HL-60 (cell line): ENCODE data around the gene MMP20.

Experiments used
- DNase-seq, 2 experiments: peaks; one replicate each; pipeline ENCODE4 v3.0.0-alpha.2; 2010 to 2020; ENCODE audit warnings: low read depth in 1 of 2, low spot score in 1 of 2
- H3K27ac ChIP-seq: fragments of 250-450 bp; sonication (Bioruptor Pico); replicated peaks from 2 replicates; pipeline ENCODE4 v1.5.1; 2020; ENCODE audit warnings: mild to moderate bottlenecking, moderate library complexity
- H3K27me3 ChIP-seq: fragments of 250-450 bp; sonication (Bioruptor Pico); 2 replicates; pipeline ENCODE4 v1.5.1; 2021; ENCODE audit warnings: mild to moderate bottlenecking, moderate library complexity; ENCODE audit not compliant: insufficient read depth, poor library complexity, severe bottlenecking
- H3K4me3 ChIP-seq: replicated peaks from 2 replicates; pipeline ENCODE4 v1.5.1; 2011; ENCODE audit warnings: mild to moderate bottlenecking, control low read depth, low read length; ENCODE audit not compliant: insufficient read depth
- CTCF ChIP-seq: IDR thresholded peaks from one replicate; pipeline ENCODE4 v1.5.1; 2011; ENCODE audit warnings: low read length, control low read depth, inconsistent platforms; ENCODE audit not compliant: insufficient read depth
- GABPA ChIP-seq: IDR thresholded peaks from 2 replicates; pipeline ENCODE4 v1.6.1; 2012; ENCODE audit warnings: low read depth
- POLR2AphosphoS5 ChIP-seq: IDR thresholded peaks from 2 replicates; pipeline ENCODE4 v1.6.1; 2012; ENCODE audit warnings: low read depth
- REST ChIP-seq: IDR thresholded peaks from 2 replicates; pipeline ENCODE4 v1.6.1; 2012; ENCODE audit warnings: low read depth; ENCODE audit not compliant: insufficient replicate concordance
- SPI1 ChIP-seq: IDR thresholded peaks from 2 replicates; pipeline ENCODE4 v1.6.1; 2012; ENCODE audit warnings: low read depth, mild to moderate bottlenecking, borderline replicate concordance

The MMP20 gene

GRCh38 chr11:102583141-102583873 lies 41.8 kb downstream of the MMP20 start:
- TF ChIP-seq CTCF, result no peak
- DNase-seq, result no peak
- Histone ChIP-seq H3K27me3 (no peaks in the 10 kb centered on the region), H3K4me3 (no peak overlapping the region), H3K27ac (no peak overlapping the region)

- Histone ChIP-seq H3K27me3 (no peaks in the 10 kb centered on the region), H3K4me3 (no peak overlapping the region), H3K27ac (no peak overlapping the region)
- TF ChIP-seq CTCF, result no peak
- DNase-seq, result no peak
Measured at GRCh38 chr11:102582140-102582539, 43.0 kb downstream of the MMP20 start.

GRCh38 chr11:102581066-102581465 lies 44.1 kb downstream of the MMP20 start:
- DNase-seq, result no peak
- TF ChIP-seq CTCF, result no peak
- TF ChIP-seq GABPA, result no peak
- TF ChIP-seq POLR2AphosphoS5, result no peak
- TF ChIP-seq SPI1, result no peak
- Histone ChIP-seq H3K27ac (no peak overlapping the region), H3K4me3 (no peak overlapping the region), H3K27me3 (no peaks in the 10 kb centered on the region)

GRCh38 chr11:102580185-102580951 lies 44.8 kb downstream of the MMP20 start:
- no peak for DNase-seq
- Histone ChIP-seq H3K27ac (no peak overlapping the region), H3K4me3 (no peak overlapping the region), H3K27me3 (no peaks in the 10 kb centered on the region)
- TF ChIP-seq GABPA, result no peak
- no peak for TF ChIP-seq CTCF
- TF ChIP-seq POLR2AphosphoS5, result no peak
- no peak for TF ChIP-seq REST
- TF ChIP-seq SPI1, result no peak
